GM19035 (cell line): ENCODE measurements around the gene PTCH2.

Experiments used
- ATAC-seq: cut with Tn5 transposase; IDR thresholded peaks from one replicate; pipeline ENCODE4 v1.9.1; 2021; ENCODE audit not compliant: unreplicated experiment

Gene PTCH2

GRCh38 chr1:44842862-44843655, at the start of gene PTCH2:
TSS of gene PTCH2 (minus strand) at chr1:44843253. CDS start at chr1:44842932, 321 bp downstream.
- no peak for ATAC-seq

- ATAC-seq, result no peak
Observed at GRCh38 chr1:44890007-44890406, 47.0 kb upstream of the PTCH2 start.

- ATAC-seq, result no peak
Observed at GRCh38 chr1:44885406-44885805, 42.4 kb upstream of the PTCH2 start.

GRCh38 chr1:44884746-44885145, 41.7 kb upstream of the PTCH2 start:
- no peak for ATAC-seq

- ATAC-seq, result no peak
Observed at GRCh38 chr1:44881011-44881632, 38.1 kb upstream of the PTCH2 start.

- no peak for ATAC-seq
Observed at GRCh38 chr1:44874155-44874554, 31.1 kb upstream of the PTCH2 start.

GRCh38 chr1:44870096-44870495, 27.0 kb upstream of the PTCH2 start:
- ATAC-seq, result no peak

GRCh38 chr1:44867801-44868200, 24.7 kb upstream of the PTCH2 start:
- no peak for ATAC-seq

- no peak for ATAC-seq
Observed at GRCh38 chr1:44862829-44863401, 19.9 kb upstream of the PTCH2 start.

GRCh38 chr1:44860891-44861425, 17.9 kb upstream of the PTCH2 start:
- ATAC-seq, result no peak

GRCh38 chr1:44860331-44860730, 17.3 kb upstream of the PTCH2 start:
- no peak for ATAC-seq

GRCh38 chr1:44857446-44857845, 14.4 kb upstream of the PTCH2 start:
- no peak for ATAC-seq

- ATAC-seq, result no peak
Observed at GRCh38 chr1:44855742-44856141, 12.7 kb upstream of the PTCH2 start.

- ATAC-seq, result no peak
Observed at GRCh38 chr1:44854970-44855369, 11.9 kb upstream of the PTCH2 start.

- no peak for ATAC-seq
Observed at GRCh38 chr1:44853201-44853600, 10.1 kb upstream of the PTCH2 start.

- ATAC-seq, result no peak
Observed at GRCh38 chr1:44851308-44851707, 8.3 kb upstream of the PTCH2 start.

GRCh38 chr1:44849575-44850132, 6.6 kb upstream of the PTCH2 start:
- no peak for ATAC-seq

- no peak for ATAC-seq
Observed at GRCh38 chr1:44848456-44849181, 5.6 kb upstream of the PTCH2 start.

- no peak for ATAC-seq
Observed at GRCh38 chr1:44847845-44848244, 4.8 kb upstream of the PTCH2 start.

- no peak for ATAC-seq
Observed at GRCh38 chr1:44846985-44847384, 3.9 kb upstream of the PTCH2 start.

- no peak for ATAC-seq
Observed at GRCh38 chr1:44842486-44842861, 579 bp downstream of the PTCH2 start.
